ENCODE results near the gene FAM131C. TPM values are rescaled to one million over a fixed set of nuclear protein-coding genes. Genes with fewer than 3 reads are reported as not detected.

Gene FAM131C
- total RNA-seq, 1 experiment from 2014 or later = 0.41 TPM

DNA sequence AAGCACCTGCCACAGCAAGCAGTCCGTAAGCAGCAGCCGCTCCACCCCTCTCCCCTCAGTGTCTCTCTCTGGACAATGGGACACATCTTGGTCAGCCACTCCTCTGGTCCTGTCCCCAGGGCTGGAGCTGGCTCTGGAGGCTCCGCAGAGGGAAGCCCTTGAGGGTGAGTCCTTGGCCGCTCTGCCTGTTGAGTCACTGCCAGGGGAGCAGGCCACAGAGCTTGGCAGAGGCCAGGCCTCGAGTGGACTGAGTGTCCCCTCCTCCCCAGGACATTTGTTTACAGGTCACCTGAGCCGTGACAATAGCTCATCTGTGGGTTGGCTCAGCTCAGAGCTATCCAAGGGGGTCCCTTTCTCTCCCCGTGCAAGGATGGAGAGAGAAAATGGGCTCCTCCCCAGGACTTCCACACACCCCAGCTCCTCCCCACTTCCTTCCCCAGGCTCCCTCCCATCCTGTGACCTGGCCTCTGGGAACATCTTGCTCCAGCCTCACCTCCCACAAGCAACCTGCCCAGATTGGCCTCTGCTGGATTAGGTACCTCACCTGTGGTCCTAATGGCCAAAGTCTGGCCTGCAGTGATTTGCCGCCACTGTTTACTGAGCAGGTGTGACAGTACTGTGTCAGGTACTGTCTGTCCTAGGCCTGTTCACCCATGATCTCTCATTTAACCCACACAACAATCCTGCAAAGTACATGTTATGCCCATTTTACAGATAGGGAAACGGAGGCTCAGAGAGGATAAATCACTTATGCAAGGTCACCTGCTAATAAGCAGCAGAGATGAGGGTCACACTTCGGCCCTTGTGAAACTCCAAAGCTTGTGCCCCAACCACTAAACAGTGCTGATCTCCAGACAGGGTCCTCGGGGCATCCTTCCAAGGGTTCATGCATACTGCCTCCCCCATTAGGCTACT lies 4.8 kb downstream of the FAM131C start:
- ChIA-PET POLR2A (no interaction called here), CTCF (interaction anchor here (1.2 kb wide), 1 partner anchor 10 kb away, joined by 6 read pairs; no protein-coding TSS in a partner anchor)
- Histone ChIP-seq H3K27me3 (replicated peaks; ENCODE audit: control insufficient read depth, insufficient read depth, low read length) (no peaks in the 10 kb centered on the region), H3K9me3 (no peaks in the 10 kb centered on the region), H3K36me3 (ENCODE audit: control insufficient read depth, insufficient read depth, low read length) (no peaks in the 10 kb centered on the region), H3K4me3 (ENCODE audit: low read depth, low read length) (no peak overlapping the region), H3K4me1 (peaks cover 11% of the 10 kb centered on the region)
- no TSS peak for BruUV-seq (replicated peaks)
- intact Hi-C loops (cut with micrococcal nuclease; ENCODE audit: unreplicated experiment) = no loop called here
- Mint-ChIP-seq H3K27me3 (ENCODE audit: insufficient read depth, unreplicated experiment) (no peaks in the 10 kb centered on the region), H3K27ac (ENCODE audit: unreplicated experiment) (no peak overlapping the region), H3K36me3 (ENCODE audit: insufficient read depth, unreplicated experiment) (no peaks in the 10 kb centered on the region), H3K4me3 (ENCODE audit: unreplicated experiment) (no peak overlapping the region), H3K4me1 (ENCODE audit: low read depth, unreplicated experiment) (no peaks in the 10 kb centered on the region), H3K9me3 (ENCODE audit: unreplicated experiment) (no peaks in the 10 kb centered on the region)
- no peak for DNase-seq
- TF ChIP-seq, protein P1, sequence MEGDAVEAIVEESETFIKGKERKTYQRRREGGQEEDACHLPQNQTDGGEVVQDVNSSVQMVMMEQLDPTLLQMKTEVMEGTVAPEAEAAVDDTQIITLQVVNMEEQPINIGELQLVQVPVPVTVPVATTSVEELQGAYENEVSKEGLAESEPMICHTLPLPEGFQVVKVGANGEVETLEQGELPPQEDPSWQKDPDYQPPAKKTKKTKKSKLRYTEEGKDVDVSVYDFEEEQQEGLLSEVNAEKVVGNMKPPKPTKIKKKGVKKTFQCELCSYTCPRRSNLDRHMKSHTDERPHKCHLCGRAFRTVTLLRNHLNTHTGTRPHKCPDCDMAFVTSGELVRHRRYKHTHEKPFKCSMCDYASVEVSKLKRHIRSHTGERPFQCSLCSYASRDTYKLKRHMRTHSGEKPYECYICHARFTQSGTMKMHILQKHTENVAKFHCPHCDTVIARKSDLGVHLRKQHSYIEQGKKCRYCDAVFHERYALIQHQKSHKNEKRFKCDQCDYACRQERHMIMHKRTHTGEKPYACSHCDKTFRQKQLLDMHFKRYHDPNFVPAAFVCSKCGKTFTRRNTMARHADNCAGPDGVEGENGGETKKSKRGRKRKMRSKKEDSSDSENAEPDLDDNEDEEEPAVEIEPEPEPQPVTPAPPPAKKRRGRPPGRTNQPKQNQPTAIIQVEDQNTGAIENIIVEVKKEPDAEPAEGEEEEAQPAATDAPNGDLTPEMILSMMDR (IDR thresholded peaks at IDR 0.05; ENCODE audit: insufficient read depth in 1 of 2, low read depth in 1 of 2, low read length in 1 of 2, severe bottlenecking in 1 of 2, unreplicated experiment in 1 of 2) = no peak

DNA sequence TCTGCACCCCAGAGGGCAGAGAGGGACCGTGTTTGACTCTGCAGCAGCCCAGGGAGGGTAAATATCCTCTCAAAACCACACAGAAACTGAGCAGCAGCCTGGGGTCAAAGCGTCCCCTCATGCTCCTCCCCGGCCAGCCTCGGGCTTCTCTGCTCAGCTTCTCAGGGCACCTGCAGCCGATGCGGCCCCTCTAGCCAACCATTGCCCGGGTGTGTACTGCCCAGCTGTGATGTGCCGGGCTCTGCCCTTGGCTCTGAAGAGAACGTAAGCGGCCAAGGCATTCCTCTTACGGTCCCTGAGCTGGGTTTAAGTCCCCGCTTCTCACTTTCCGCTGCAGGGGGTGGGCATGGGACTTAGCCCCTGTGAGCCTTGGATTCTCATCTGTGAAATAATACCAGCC lies 5.5 kb downstream of the FAM131C start:
- no peaks in the 10 kb centered on the region for H3K27me3 ChIP-seq (replicated peaks; ENCODE audit: control insufficient read depth, insufficient read depth, low read length)
- H3K27ac Mint-ChIP-seq (ENCODE audit: unreplicated experiment) = no peak overlapping the region
- BruUV-seq (replicated peaks) = no TSS peak
- H3K9me3 ChIP-seq = no peaks in the 10 kb centered on the region
- no peaks in the 10 kb centered on the region for H3K4me1 Mint-ChIP-seq (ENCODE audit: low read depth, unreplicated experiment)
- CTCF ChIA-PET = interaction anchor here (1.2 kb wide), 1 partner anchor 11 kb away, joined by 6 read pairs; no protein-coding TSS in a partner anchor
- no peaks in the 10 kb centered on the region for H3K36me3 Mint-ChIP-seq (ENCODE audit: insufficient read depth, unreplicated experiment)
- TF ChIP-seq, protein P1 (IDR thresholded peaks at IDR 0.05; ENCODE audit: insufficient read depth in 1 of 2, low read depth in 1 of 2, low read length in 1 of 2, severe bottlenecking in 1 of 2, unreplicated experiment in 1 of 2) = no peak
- H3K4me3 Mint-ChIP-seq (ENCODE audit: unreplicated experiment) = no peak overlapping the region
- intact Hi-C loops (cut with micrococcal nuclease; ENCODE audit: unreplicated experiment) = no loop called here
- no peak for DNase-seq
- no peaks in the 10 kb centered on the region for H3K36me3 ChIP-seq (ENCODE audit: control insufficient read depth, insufficient read depth, low read length)
- no peaks in the 10 kb centered on the region for H3K27me3 Mint-ChIP-seq (ENCODE audit: insufficient read depth, unreplicated experiment)
- H3K4me3 ChIP-seq (ENCODE audit: low read depth, low read length) = no peak overlapping the region
- no peaks in the 10 kb centered on the region for H3K9me3 Mint-ChIP-seq (ENCODE audit: unreplicated experiment)
- POLR2A ChIA-PET = no interaction called here
- H3K4me1 ChIP-seq = peaks cover 11% of the 10 kb centered on the region

DNA sequence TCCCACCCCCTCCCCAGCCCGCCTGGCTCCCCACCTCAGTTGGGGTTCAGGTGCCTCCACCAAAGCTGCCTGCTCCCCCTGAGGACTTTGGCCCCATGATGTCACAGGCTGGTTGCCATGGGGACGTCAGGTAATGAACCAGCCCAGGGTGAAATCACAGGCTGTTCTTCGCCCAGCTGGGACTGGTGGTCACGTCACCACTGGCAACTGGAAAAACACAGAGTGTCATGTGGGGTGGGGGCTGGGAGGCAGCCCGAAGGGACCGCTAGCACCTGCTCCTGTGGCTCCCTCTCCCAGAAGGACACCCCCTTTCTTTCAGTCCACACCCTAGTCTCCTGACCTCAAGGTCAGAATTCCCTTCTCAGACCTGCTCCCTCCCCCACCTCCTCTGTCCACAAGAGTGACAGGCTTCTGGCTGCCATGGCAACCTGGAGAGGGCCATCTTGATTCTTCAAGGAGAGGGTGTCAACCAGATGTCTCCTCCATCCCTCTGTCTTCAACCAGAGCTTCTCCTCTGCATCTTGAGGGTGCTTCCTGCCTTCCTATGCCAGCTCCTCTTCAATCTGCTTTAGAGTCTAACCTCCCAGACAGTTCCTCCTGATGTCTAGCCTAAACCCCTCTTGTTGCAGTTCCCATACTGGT lies 6.2 kb downstream of the FAM131C start:
- DNase-seq = peak; percentile 64 to 66
- Mint-ChIP-seq H3K27ac (ENCODE audit: unreplicated experiment) (peak overlapping the region; percentile 55), H3K9me3 (ENCODE audit: unreplicated experiment) (no peaks in the 10 kb centered on the region), H3K4me1 (ENCODE audit: low read depth, unreplicated experiment) (no peaks in the 10 kb centered on the region), H3K4me3 (ENCODE audit: unreplicated experiment) (no peak overlapping the region), H3K36me3 (ENCODE audit: insufficient read depth, unreplicated experiment) (no peaks in the 10 kb centered on the region), H3K27me3 (ENCODE audit: insufficient read depth, unreplicated experiment) (no peaks in the 10 kb centered on the region)
- Histone ChIP-seq H3K27me3 (replicated peaks; ENCODE audit: control insufficient read depth, insufficient read depth, low read length) (no peaks in the 10 kb centered on the region), H3K9me3 (no peaks in the 10 kb centered on the region), H3K36me3 (ENCODE audit: control insufficient read depth, insufficient read depth, low read length) (no peaks in the 10 kb centered on the region), H3K4me1 (peaks cover 11% of the 10 kb centered on the region), H3K4me3 (ENCODE audit: low read depth, low read length) (no peak overlapping the region)
- BruUV-seq (replicated peaks) = no TSS peak
- intact Hi-C loops (cut with micrococcal nuclease; ENCODE audit: unreplicated experiment) = no loop called here
- ChIA-PET CTCF (interaction anchor here (1.2 kb wide), 1 partner anchor 12 kb away, joined by 6 read pairs; no protein-coding TSS in a partner anchor), POLR2A (no interaction called here)
- TF ChIP-seq, protein P1 (IDR thresholded peaks at IDR 0.05; ENCODE audit: insufficient read depth in 1 of 2, low read depth in 1 of 2, low read length in 1 of 2, severe bottlenecking in 1 of 2, unreplicated experiment in 1 of 2) = no peak

Data from Caco-2 (cell line).